ENCODE data around the gene EMC1. TPM values are rescaled to one million over a fixed set of nuclear protein-coding genes. Genes with fewer than 3 reads are reported as not detected.
"Not testable (repeated sequence)": the region's sequence is repeated elsewhere in the genome, so short reads cannot be mapped to it uniquely, and the experiment has no call there.

The EMC1 gene
- total RNA-seq, 1 donor from 2014 or later, result 63.8 TPM

- no peaks in the 10 kb centered on the region for H3K27me3 Mint-ChIP-seq (ENCODE audit: low read depth)
- no peak overlapping the region for H3K27ac Mint-ChIP-seq
- no peak for DNase-seq (ENCODE audit: low spot score in 2 of 2, unreplicated experiment in 2 of 2)
- no peaks in the 10 kb centered on the region for H3K4me1 Mint-ChIP-seq
- H3K4me3 Mint-ChIP-seq, result no peak overlapping the region
- H3K9me3 Mint-ChIP-seq, result peaks cover 9% of the 10 kb centered on the region
- H3K36me3 Mint-ChIP-seq, result peaks cover 14% of the 10 kb centered on the region
- TF ChIP-seq CTCF (IDR thresholded peaks at IDR 0.05; ENCODE audit: unreplicated experiment), result no peak
These were observed 22.0 kb upstream of the EMC1 start for GRCh38 chr1:19273106-19273843.

- no peak overlapping the region for H3K27ac Mint-ChIP-seq
- no peak for DNase-seq (ENCODE audit: low spot score in 2 of 2, unreplicated experiment in 2 of 2)
- H3K27me3 Mint-ChIP-seq (ENCODE audit: low read depth), result no peaks in the 10 kb centered on the region
- H3K36me3 Mint-ChIP-seq, result peaks cover 12% of the 10 kb centered on the region
- TF ChIP-seq CTCF (IDR thresholded peaks at IDR 0.05; ENCODE audit: unreplicated experiment), result no peak
- H3K4me1 Mint-ChIP-seq, result no peaks in the 10 kb centered on the region
- H3K4me3 Mint-ChIP-seq, result no peak overlapping the region
- peaks cover 6% of the 10 kb centered on the region for H3K9me3 Mint-ChIP-seq
These were observed 20.7 kb upstream of the EMC1 start for GRCh38 chr1:19272064-19272463.

GRCh38 chr1:19270343-19270730, 19.0 kb upstream of the EMC1 start:
- H3K9me3 Mint-ChIP-seq; H3K27ac Mint-ChIP-seq; H3K36me3 Mint-ChIP-seq; H3K27me3 Mint-ChIP-seq (ENCODE audit: low read depth); H3K4me1 Mint-ChIP-seq; DNase-seq (ENCODE audit: low spot score in 2 of 2, unreplicated experiment in 2 of 2); H3K4me3 Mint-ChIP-seq: not testable (repeated sequence)

- H3K27ac Mint-ChIP-seq, result not testable (repeated sequence)
These were observed 18.4 kb upstream of the EMC1 start for GRCh38 chr1:19269427-19270342.

GRCh38 chr1:19268445-19268844, 17.1 kb upstream of the EMC1 start:
- TF ChIP-seq CTCF (IDR thresholded peaks at IDR 0.05; ENCODE audit: unreplicated experiment), result no peak
- Mint-ChIP-seq H3K27me3 (ENCODE audit: low read depth) (no peaks in the 10 kb centered on the region), H3K27ac (no peak overlapping the region), H3K4me1 (no peaks in the 10 kb centered on the region), H3K36me3 (peaks cover 5% of the 10 kb centered on the region), H3K9me3 (no peaks in the 10 kb centered on the region), H3K4me3 (no peak overlapping the region)
- DNase-seq (ENCODE audit: low spot score in 2 of 2, unreplicated experiment in 2 of 2), result no peak

More at GRCh38 chr1:19269427-19270342, 18.4 kb upstream of the EMC1 start:
- not testable (repeated sequence) for H3K27me3 Mint-ChIP-seq (ENCODE audit: low read depth); H3K36me3 Mint-ChIP-seq; DNase-seq (ENCODE audit: low spot score in 2 of 2, unreplicated experiment in 2 of 2); H3K9me3 Mint-ChIP-seq; H3K4me1 Mint-ChIP-seq; H3K4me3 Mint-ChIP-seq

- no peaks in the 10 kb centered on the region for H3K27me3 Mint-ChIP-seq (ENCODE audit: low read depth)
- peaks cover 7% of the 10 kb centered on the region for H3K36me3 Mint-ChIP-seq
- TF ChIP-seq CTCF (IDR thresholded peaks at IDR 0.05; ENCODE audit: unreplicated experiment), result no peak
- H3K4me3 Mint-ChIP-seq, result no peak overlapping the region
- no peaks in the 10 kb centered on the region for H3K4me1 Mint-ChIP-seq
- H3K27ac Mint-ChIP-seq, result no peak overlapping the region
- DNase-seq (ENCODE audit: low spot score in 2 of 2, unreplicated experiment in 2 of 2), result no peak
- no peaks in the 10 kb centered on the region for H3K9me3 Mint-ChIP-seq
These were observed 11.4 kb upstream of the EMC1 start for GRCh38 chr1:19262744-19263143.

All from mesothelial cell of epicardium (in vitro differentiated cells).